HG03045 (cell line): Measurements from ENCODE around the gene POLR2A.

Experiments used
- ATAC-seq: cut with Tn5 transposase; IDR thresholded peaks from one replicate; pipeline ENCODE4 v1.9.1; 2021; ENCODE audit warnings: mild to moderate bottlenecking, moderate library complexity; ENCODE audit not compliant: unreplicated experiment

The POLR2A gene

DNA sequence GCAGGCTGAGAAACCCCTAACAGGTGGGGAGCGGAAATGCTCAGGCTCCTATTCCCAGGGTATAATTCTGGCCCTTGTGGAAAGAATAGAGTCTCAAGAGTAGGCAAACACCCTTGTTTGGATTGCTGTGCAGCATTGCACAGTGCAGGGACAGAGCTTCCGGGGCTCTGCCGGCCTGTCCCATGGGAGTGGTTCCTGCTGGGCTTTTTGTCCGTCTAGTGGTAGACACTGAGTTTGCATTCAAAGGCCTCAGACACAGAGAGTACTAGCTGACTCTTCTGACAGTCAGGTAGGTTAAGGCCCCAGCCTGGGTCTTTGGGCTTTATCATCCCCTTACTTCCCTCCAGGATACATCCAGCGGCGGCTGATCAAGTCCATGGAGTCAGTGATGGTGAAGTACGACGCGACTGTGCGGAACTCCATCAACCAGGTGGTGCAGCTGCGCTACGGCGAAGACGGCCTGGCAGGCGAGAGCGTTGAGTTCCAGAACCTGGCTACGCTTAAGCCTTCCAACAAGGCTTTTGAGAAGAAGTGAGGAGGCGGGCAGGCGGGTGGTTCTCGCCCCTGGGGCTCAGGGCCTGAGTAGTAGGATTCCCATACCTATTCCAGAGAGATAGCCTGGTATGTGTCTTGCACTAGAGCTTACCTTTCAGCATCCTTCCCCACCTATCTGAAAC is 18.1 kb downstream of the POLR2A start:
- ATAC-seq: no peak

GRCh38 chr17:7502987-7503386 is 18.8 kb downstream of the POLR2A start:
- ATAC-seq: no peak

DNA sequence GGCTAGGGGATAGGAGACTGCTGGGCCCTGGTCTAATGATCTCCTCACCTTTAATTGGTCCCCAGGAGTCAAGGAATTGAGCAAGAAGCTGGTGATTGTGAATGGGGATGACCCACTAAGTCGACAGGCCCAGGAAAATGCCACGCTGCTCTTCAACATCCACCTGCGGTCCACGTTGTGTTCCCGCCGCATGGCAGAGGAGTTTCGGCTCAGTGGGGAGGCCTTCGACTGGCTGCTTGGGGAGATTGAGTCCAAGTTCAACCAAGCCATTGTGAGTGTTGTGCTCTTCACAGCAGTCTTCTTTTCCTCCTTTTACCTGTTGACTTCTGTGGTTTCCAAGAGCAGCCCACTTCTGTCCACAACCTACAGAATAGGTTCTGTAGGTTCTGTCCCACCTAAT is 19.4 kb downstream of the POLR2A start:
- ATAC-seq: no peak

DNA sequence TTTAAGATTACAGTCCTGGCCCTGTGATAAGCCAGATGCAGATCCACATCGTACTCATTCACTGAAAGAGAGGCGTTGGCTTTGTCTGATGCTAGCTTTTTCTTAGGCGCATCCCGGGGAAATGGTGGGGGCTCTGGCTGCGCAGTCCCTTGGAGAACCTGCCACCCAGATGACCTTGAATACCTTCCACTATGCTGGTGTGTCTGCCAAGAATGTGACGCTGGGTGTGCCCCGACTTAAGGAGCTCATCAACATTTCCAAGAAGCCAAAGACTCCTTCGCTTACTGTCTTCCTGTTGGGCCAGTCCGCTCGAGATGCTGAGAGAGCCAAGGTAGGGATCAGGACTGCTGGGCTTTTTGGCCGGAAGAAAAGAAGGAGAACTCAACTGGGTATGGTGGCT is 24.0 kb downstream of the POLR2A start:
- no peak for ATAC-seq

- ATAC-seq: no peak
Measured at GRCh38 chr17:7508846-7509245, 24.7 kb downstream of the POLR2A start.

DNA sequence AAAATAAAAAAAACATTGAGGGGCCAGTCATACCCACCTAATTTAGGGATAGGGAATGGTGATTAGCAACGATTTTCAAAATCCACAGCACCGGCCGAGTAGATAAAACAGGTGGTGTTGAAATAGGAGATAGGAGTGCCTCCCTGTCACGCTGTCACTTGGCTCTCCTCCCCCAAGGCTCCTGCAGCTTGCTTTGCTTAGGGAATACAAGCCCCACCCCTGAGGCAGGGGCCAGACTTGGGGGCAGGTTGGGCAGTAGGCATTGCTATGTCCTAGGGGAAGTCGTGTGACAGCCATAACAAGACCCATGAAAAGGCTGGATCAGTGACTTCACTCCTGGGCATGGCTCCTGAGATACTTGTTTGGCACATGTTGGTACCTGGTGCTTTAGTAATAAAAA is 25.8 kb downstream of the POLR2A start:
- no peak for ATAC-seq

- no peak for ATAC-seq
Measured at GRCh38 chr17:7511108-7511507, 26.9 kb downstream of the POLR2A start.

DNA sequence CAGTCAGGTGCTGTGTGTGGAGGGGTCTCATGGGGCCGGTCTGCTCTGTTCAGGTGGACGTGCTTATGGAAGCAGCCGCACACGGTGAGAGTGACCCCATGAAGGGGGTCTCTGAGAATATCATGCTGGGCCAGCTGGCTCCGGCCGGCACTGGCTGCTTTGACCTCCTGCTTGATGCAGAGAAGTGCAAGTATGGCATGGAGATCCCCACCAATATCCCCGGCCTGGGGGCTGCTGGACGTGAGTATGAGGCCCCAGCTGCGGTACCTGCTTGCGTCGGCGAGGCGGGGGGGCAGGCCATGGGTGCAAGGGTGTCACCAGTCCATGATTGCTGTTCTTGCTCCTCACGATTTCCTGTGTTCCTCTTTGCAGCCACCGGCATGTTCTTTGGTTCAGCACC is 27.9 kb downstream of the POLR2A start:
- ATAC-seq: no peak

GRCh38 chr17:7512824-7513540 is 28.8 kb downstream of the POLR2A start:
- ATAC-seq: no peak

DNA sequence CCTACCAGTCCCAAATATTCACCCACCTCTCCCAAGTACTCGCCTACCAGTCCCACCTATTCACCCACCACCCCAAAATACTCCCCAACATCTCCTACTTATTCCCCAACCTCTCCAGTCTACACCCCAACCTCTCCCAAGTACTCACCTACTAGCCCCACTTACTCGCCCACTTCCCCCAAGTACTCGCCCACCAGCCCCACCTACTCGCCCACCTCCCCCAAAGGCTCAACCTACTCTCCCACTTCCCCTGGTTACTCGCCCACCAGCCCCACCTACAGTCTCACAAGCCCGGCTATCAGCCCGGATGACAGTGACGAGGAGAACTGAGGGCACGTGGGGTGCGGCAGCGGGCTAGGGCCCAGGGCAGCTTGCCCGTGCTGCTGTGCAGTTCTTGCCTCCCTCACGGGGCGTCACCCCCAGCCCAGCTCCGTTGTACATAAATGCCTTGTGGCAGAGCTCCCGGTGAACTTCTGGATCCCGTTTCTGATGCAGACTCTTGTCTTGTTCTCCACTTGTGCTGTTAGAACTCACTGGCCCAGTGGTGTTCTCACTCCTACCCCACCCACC is 29.8 kb downstream of the POLR2A start:
- no peak for ATAC-seq

DNA sequence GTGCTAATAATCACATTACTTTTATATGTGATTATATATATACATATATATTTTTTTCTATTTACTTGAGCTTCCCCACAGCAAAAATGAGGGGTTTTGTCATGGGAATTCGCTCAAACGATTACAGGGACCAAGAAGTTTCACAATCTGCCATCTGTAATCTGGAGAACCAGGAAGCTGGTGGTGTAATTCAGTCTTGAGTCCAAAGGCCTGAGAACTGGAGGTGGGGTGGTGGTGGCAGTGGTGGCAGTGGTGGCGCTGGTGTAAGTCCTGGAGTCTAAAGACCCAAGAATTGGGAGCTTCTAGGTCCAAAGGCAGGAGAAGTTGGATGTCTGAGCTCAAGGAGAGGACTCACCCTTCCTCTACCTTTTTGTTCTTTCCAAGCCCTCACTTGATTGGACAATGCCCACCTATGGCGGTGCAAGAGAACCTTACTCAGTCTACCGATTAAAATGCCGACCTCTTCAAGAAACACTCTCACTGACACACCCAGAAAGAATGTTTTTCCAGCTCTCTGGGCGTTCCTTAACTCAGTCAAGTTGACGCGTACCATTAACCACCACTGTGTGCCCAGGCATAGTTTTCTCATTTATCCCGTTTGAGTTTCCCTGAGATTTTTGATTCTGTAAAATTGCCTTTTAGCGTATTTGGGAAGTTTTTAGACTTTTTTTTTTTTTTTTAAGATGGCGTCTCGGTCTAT is 31.9 kb downstream of the POLR2A start:
- ATAC-seq: no peak

DNA sequence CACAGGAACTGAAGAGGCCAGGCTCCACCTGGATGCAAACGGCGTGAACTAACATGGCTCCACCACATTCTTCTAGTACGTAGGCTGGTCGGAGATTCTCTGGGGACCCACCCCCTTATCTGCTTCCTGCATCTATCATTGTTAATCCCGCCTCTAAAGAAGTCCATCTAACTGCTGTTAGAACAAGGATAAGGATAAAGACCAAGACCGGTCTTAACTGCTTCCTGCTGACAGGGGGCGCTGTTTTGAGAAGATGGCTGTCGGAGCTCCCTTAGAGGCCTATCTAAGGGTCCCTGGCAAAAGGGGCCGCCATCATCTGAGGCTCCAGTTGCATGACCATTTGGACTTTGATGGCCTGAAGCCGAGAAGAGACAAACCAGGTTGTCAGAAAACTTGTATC is 38.9 kb downstream of the POLR2A start:
- no peak for ATAC-seq

GRCh38 chr17:7528842-7529241 is 44.7 kb downstream of the POLR2A start:
- ATAC-seq: no peak

DNA sequence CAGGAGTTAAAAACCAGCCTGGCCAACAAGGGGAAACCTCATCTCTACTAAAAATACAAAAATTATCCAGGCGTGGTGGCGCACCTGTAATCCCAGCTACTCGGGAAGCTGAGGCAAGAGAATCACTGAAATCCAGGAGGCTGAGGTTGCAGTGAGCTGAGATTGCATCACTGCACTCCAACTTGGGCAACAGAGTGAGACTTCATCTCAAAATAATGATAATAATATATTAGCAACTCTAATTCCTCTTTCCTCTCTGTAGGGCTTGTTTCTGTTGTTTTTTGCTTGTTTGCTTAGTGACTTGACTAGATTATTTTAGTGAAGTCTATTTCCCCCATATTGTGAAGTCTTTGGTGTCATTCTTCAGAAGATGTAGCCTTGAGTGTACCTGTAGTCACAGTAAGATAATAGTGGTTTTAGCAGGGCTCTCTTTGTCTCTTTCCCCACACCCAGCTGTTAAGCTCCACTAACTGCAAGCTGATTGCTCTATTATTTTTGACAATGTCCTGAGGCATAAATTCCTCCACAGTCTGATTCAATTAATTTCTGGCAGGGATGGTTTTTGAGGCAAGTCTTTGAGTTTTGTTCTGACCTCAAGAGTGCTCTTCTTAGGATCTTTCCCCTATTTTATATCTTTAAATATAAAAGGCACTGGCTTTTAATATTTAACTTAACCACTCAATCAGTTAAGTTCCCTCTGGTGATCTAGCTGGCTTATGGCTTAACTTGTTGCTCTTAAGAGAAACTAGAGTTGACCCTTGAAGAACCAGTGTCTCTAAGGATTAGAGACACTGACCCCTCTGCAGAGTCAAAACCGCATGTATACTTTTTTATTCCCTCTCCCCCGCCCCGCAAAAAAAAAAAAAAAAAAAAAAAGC is 46.1 kb downstream of the POLR2A start:
- no peak for ATAC-seq

- no peak for ATAC-seq
Measured at GRCh38 chr17:7538050-7538449, 53.9 kb downstream of the POLR2A start.

DNA sequence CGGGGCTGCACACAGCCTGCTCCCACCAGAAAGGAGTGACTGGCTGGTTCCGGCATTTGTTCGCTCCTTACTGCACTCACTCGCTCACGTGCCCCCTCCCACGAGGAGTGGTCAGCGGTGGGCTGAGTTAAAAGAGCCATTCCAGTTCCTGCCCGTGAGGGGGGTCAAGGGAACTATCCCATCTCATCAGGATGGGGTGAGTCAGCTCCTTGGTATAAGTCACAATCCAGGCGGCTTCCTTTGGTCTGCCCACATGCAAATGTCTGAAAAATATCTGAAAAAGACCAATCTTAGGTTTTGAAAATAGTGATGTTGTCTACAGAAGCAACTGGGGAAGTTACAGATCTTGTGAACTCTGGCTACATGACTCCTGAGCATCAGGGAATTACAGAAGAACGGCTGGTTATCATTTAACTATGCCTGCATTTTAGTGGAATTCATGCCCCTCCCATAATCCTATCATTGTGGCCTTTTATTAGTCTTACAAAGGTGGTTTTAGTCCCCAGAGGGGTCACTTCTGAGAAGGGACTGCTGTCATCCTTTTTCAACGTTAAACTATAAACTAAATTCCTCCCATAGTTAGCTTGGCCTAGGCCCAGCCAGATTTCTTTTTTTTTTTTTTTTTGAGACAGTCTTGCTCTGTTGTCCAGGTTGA is 54.9 kb downstream of the POLR2A start:
- ATAC-seq: no peak

DNA sequence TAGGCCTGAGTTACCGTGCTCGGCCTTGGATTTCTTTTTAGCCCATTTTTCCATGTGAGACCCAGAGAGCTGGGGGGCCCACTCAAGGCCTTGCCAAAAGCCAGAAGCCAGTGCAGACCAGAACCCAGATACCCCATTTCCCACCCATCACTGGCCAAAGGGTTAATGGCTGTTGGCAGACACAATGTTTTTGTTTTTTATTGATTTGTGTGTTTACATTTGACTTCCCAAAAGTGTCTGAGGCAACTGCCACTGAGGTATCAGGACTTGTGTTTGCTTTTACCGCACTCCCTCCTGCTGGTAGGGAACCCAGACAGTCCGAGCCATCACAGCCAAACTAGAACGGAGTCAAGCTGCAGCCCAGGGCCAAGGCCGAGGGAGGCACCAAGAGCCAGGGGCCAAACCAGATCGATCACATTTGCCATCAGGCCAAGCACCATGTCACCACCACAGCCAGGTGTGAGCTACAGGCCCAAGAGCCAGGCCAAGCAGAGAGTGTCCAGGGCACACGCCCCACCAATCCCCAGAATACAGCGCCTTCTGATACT is 57.0 kb downstream of the POLR2A start:
- no peak for ATAC-seq

DNA sequence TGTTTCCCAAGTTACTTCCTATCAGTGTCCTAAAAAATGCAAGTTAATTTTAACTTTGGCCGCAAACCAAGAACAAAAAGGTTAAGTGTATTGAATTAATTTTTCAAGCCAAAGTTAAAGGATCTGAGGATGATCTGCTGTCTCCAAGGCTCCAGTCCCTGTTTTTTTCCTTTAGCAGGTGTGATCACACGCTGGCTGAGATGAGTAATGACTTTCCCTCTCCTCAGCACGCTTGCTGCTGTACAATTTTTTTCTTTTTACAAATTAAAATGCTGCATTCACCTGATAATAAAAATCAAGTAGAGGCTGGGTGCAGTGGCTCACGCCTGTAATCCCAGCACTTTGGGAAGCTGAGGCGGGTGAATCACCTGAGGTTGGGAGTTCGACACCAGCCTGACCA is 60.7 kb downstream of the POLR2A start:
- no peak for ATAC-seq

DNA sequence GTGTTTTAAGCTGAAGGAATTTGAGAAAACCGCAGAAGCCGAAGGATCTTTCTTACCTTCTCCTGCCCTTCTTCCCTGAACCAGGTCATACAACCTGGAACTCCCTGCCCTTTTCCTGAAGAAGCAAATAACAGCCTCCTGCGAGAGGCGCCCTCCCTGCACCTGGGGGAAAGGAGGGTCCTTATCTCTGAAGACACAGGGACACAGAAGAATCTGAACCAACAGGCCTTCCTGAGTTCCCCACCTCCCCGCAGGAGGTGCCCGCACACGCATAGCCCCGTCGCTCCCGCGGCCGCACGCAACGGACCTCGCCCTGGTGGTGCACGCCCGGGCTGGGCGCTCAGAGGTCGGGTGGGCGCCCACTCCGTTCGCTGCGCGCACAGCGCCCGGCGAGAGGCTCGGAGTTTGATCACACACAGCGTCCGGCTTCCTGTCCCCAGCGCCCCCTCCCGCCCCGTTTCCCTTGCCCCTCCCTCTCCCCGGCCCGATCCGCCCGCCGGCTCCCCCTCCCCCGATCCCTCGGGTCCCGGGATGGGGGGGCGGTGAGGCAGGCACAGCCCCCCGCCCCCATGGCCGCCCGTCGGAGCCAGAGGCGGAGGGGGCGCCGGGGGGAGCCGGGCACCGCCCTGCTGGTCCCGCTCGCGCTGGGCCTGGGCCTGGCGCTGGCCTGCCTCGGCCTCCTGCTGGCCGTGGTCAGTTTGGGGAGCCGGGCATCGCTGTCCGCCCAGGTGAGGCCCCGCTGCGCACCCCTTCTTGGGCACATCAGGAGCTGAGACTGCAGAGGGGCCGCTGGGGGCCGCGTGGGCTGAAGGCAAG is 64.6 kb downstream of the POLR2A start, which contains the start of gene TNFSF12:
Gene TNFSF12 (plus strand): TSS at position 474 of the 816 bp plus-strand sequence. CDS start 96 bp downstream, at position 570.
- ATAC-seq: no peak
